NB4 (cell line): Measurements from ENCODE around the gene SLIRP.

Source experiments
- POLR2A ChIP-seq: IDR thresholded peaks from 2 replicates; pipeline ENCODE4 v1.6.1; 2011; ENCODE audit warnings: mild to moderate bottlenecking; ENCODE audit not compliant: insufficient read length; ENCODE audit errors: extremely low read depth
- TF ChIP-seq, protein P1 (sequence below): IDR thresholded peaks from one replicate; pipeline ENCODE4 v1.5.1; 2012; ENCODE audit warnings: low read depth, low read length

- TF ChIP-seq, protein P1, sequence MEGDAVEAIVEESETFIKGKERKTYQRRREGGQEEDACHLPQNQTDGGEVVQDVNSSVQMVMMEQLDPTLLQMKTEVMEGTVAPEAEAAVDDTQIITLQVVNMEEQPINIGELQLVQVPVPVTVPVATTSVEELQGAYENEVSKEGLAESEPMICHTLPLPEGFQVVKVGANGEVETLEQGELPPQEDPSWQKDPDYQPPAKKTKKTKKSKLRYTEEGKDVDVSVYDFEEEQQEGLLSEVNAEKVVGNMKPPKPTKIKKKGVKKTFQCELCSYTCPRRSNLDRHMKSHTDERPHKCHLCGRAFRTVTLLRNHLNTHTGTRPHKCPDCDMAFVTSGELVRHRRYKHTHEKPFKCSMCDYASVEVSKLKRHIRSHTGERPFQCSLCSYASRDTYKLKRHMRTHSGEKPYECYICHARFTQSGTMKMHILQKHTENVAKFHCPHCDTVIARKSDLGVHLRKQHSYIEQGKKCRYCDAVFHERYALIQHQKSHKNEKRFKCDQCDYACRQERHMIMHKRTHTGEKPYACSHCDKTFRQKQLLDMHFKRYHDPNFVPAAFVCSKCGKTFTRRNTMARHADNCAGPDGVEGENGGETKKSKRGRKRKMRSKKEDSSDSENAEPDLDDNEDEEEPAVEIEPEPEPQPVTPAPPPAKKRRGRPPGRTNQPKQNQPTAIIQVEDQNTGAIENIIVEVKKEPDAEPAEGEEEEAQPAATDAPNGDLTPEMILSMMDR = no peak
- TF ChIP-seq POLR2A = no peak
Observed at GRCh38 chr14:77681196-77682157, 26.4 kb upstream of the SLIRP start.
